GM19023 (cell line): ENCODE results near the gene TFF3.

Experiments
- ATAC-seq: cut with Tn5 transposase; IDR thresholded peaks from one replicate; pipeline ENCODE4 v1.9.1; 2021; ENCODE audit warnings: mild to moderate bottlenecking, moderate library complexity; ENCODE audit not compliant: unreplicated experiment

TFF3 gene

GRCh38 chr21:42272984-42273600 lies 42.1 kb downstream of the TFF3 start:
- no peak for ATAC-seq

GRCh38 chr21:42272109-42272962 lies 42.9 kb downstream of the TFF3 start:
- ATAC-seq: no peak

- no peak for ATAC-seq
These were observed 44.1 kb downstream of the TFF3 start for GRCh38 chr21:42271065-42271464.

GRCh38 chr21:42269386-42269785 lies 45.8 kb downstream of the TFF3 start:
- no peak for ATAC-seq

- ATAC-seq: no peak
These were observed 48.1 kb downstream of the TFF3 start for GRCh38 chr21:42266971-42267556.

GRCh38 chr21:42265231-42265812 lies 49.9 kb downstream of the TFF3 start:
- ATAC-seq: no peak

- no peak for ATAC-seq
These were observed 50.7 kb downstream of the TFF3 start for GRCh38 chr21:42264245-42265195.

- ATAC-seq: no peak
These were observed 51.5 kb downstream of the TFF3 start for GRCh38 chr21:42263591-42264131.

- ATAC-seq: no peak
These were observed 52.4 kb downstream of the TFF3 start for GRCh38 chr21:42262831-42263231.

- no peak for ATAC-seq
These were observed 53.4 kb downstream of the TFF3 start for GRCh38 chr21:42261829-42262200.
